ENCODE data around the gene TMEM185B. TPM values are rescaled to one million over a fixed set of nuclear protein-coding genes. Genes with fewer than 3 reads are reported as not detected.

Gene TMEM185B
- polyA plus RNA-seq, 1 donor from 2014 or later = 29.1 TPM

DNA sequence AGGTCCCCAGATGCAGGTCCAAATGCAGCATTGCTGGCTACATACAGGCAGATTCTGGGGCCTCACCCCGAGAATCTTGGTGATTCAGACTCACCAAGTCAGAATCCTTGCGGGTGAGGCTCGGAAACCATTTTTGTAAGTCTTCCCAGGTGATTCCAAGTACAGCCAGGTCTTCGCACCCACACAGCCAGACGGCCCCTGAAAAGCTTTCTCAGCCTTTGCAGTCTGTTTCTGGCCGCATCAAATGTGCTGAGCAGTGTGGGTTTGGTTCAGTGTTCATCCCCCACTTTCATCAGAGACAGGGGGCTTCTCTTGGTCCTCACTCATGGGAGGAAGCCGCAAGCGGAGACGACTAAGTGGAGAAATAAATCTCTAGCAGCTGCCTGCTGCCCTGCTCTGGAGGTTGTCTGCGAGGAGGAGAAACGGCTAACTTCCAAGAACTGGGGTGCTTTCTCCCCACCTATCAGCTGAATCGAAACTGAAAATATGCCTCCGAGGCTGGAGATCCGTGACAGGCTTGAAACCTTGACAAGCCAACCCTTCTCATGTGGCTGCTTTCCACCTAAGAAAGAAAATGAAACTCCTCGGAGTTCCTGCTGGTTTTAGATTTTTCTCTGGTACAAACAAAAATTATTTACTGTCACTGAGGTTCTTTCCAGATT is 8.9 kb upstream of the TMEM185B start:
- Mint-ChIP-seq H3K27ac (peak overlapping the region; percentile 82 to 95 (median 84)), H3K4me1 (peaks cover 19 to 32% (median 31%) of the 10 kb centered on the region in 3 donors), H3K36me3 (no peaks in the 10 kb centered on the region), H3K27me3 (no peaks in the 10 kb centered on the region), H3K4me3 (peak overlapping the region; percentile 89 to 96 (median 92)), H3K9me3 (peaks cover 0 to 3% (median 0%) of the 10 kb centered on the region in 3 donors)

DNA sequence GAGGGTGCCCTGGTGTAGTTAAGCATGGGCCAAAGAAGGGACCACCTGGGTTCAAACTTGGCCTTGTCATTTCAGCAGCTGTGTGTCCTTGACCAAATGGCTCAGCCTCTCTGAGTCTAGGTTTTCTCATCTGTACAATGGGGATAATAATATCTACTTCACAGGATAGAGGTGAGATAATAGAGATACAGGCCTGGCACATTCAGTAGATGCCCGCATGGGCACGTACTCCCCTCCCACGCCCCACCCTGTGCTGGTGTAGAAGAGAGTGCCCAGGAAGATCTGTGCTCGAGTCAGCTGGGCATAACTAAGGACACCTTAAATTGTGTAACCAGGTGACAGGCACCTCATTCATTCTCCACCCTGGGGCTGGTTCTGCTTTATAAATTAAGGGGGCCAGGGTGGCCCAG is 8.4 kb upstream of the TMEM185B start:
- Mint-ChIP-seq H3K4me1 (peaks cover 19 to 32% (median 31%) of the 10 kb centered on the region in 3 donors), H3K4me3 (peak overlapping the region; percentile 89 to 96 (median 92)), H3K9me3 (peaks cover 0 to 3% (median 0%) of the 10 kb centered on the region in 3 donors), H3K36me3 (no peaks in the 10 kb centered on the region), H3K27ac (peak overlapping the region; percentile 82 to 95 (median 84)), H3K27me3 (no peaks in the 10 kb centered on the region)

DNA sequence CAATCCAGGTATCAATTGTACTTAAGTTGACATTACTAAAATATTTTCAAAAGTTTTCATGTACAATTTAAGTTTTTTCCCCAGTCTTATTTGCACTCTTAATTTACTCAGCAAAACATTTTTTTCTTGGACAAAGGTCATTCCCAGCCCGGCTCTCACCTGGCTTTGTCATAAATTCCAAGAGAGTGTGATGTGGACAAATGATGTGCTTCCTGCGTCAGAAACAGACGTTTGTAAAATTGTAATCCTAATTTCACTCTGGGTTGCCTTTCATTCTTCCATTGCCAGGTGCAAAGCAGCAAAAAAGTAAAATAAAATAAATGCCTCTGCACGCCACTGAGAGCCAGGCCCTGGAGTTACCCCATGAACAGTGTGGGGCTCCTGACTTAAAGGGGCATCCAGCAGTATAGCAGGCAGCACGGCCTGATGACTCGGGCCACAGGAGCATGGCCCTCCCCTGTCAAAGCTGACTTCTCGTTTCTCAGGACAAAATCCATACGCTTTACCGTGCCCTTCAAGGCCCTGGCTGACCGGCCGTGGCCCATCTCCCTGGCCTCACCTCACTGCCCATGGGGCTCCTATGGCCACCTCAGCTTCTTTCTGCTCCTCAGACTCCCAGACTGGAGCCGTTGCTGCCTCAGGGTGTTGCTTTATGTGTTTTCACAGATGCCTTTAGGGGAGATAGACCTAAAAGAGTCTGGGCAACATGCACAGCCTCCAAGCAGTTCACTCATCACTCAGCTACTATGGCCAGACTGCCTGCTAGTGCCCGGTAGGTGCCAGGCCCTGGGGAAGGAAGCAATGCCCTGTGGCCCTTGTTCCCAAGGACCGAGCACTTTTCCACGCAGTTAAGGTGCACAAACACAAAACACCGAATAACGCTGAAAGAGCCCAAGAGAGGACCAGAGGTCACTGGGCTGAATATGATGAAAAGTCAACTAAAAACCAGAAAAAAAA is 7.6 kb upstream of the TMEM185B start:
- H3K27me3 Mint-ChIP-seq = no peaks in the 10 kb centered on the region
- peak overlapping the region in 2 of 3 donors; percentile 50 to 84 for H3K27ac Mint-ChIP-seq
- H3K4me3 Mint-ChIP-seq = peak overlapping the region; percentile 89 to 96 (median 92)
- H3K36me3 Mint-ChIP-seq = no peaks in the 10 kb centered on the region
- peaks cover 22 to 32% (median 31%) of the 10 kb centered on the region in 3 donors for H3K4me1 Mint-ChIP-seq
- H3K9me3 Mint-ChIP-seq = peaks cover 0 to 3% (median 0%) of the 10 kb centered on the region in 3 donors

DNA sequence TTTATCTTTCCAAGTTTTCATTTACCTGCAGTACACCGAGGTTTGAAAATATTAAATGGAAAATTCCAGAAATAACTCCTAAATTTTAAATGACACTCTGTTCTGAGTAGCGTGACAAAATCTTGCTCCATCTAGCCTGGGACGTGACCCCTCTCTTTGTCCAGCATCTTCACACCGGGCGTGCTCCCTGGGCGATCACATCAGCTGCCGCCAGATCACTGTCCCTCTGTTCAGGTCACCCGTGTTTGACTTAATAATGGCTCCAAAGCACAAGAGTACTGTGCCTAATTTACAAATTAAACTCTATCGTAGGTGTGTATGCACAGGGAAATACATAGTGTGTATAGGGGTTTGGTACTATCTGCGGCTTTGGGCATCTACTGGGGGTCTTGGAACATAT is 6.1 kb upstream of the TMEM185B start:
- H3K9me3 Mint-ChIP-seq = no peaks in the 10 kb centered on the region
- H3K27me3 Mint-ChIP-seq = no peaks in the 10 kb centered on the region
- H3K27ac Mint-ChIP-seq = no peak overlapping the region
- H3K4me1 Mint-ChIP-seq = peaks cover 27 to 36% (median 32%) of the 10 kb centered on the region in 3 donors
- peak overlapping the region in 2 of 4 donors; percentile 51 to 55 for H3K4me3 Mint-ChIP-seq
- no peaks in the 10 kb centered on the region for H3K36me3 Mint-ChIP-seq

DNA sequence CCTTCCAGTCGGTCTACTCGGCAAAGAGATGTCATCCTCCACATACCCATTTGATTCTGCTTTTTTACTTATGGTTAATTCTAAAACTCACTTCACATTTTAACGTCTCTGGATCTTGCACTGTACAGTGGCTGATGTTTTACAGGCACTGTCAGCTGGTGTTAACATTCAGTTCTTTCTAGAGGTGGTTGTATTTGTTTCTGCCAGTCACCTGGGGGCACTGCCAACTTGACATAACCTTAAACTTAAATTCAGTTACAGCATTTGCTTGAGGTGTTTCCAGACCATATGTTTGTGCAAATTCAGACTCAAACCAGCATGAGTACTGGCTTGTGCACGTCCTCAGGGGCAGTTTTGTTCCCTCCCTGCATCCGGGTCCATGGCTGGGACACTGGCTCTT is 5.3 kb upstream of the TMEM185B start:
- H3K36me3 Mint-ChIP-seq = no peaks in the 10 kb centered on the region
- H3K4me3 Mint-ChIP-seq = peak overlapping the region in 2 of 4 donors; percentile 54 to 55
- H3K27ac Mint-ChIP-seq = peak overlapping the region in 1 of 3 donors; percentile 12
- H3K27me3 Mint-ChIP-seq = no peaks in the 10 kb centered on the region
- peaks cover 28 to 41% (median 32%) of the 10 kb centered on the region in 3 donors for H3K4me1 Mint-ChIP-seq
- H3K9me3 Mint-ChIP-seq = no peaks in the 10 kb centered on the region

DNA sequence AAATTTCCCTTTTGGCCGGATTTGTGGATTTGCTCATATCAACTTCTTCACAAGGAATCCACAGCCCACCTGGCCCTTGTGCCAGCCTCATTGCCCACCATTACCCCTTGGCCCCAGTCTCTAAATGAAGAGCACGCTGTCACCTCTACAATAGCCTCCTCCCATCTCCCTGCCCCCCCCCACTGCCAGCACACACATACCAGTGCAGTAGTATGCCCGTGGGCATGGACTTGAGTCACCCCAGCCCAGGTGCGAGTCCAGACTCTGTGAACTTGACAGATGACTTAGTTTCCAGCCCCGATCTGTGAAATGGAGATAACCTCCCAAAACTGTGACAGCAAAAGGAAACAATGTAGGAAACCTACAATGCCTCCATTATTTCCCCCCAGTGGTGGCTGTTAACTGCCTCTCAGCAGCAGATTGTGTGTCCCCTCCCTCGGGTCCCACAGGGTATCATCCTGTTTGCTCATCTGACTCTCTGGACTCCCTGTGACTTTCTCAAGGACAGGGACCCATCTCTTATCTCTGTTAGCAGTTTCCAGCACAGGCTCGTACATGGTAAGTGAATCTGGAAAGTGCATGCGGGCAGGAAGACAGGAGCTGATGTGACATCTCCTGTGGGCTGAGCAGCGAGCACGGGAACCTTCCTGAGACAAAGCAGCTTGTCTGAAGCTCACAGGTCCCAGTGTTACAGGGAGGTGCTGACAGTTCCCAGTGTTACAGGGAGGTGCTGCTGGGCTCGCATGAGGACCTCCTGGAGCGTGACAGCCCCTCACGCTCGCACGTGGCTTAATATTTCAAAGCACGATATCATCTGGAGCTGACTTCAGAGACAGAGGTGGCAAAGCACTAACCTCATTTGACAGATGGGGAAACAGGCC is 4.2 kb upstream of the TMEM185B start:
- Mint-ChIP-seq H3K9me3 (no peaks in the 10 kb centered on the region), H3K4me1 (peaks cover 23 to 38% (median 26%) of the 10 kb centered on the region in 3 donors), H3K27me3 (no peaks in the 10 kb centered on the region), H3K36me3 (no peaks in the 10 kb centered on the region), H3K27ac (peak overlapping the region in 2 of 3 donors; percentile 50 to 80), H3K4me3 (peak overlapping the region in 1 of 4 donors; percentile 96)

DNA sequence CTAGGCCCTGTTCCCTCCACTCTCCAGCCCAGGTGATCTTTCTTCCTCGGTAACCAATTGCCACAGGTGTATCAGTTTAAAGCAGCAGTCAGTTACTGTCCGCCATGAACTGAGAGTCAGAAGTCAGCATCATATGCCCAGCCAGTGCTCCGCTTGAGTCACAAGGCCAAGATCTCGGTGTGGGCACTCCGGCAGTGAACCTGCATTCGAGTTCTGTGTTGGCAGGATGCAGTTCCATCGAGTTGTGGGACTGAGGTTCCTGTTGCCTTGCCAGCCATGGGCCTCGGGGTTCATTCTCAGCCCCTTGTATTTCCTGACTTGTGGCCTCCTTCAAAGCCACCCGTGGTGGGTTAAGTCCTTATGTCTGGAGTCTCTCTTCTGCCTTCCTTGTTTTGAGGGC is 3.1 kb upstream of the TMEM185B start:
- no peaks in the 10 kb centered on the region for H3K36me3 Mint-ChIP-seq
- H3K4me3 Mint-ChIP-seq = peak overlapping the region; percentile 21 to 96 (median 56)
- H3K27ac Mint-ChIP-seq = peak overlapping the region; percentile 50 to 97 (median 83)

DNA sequence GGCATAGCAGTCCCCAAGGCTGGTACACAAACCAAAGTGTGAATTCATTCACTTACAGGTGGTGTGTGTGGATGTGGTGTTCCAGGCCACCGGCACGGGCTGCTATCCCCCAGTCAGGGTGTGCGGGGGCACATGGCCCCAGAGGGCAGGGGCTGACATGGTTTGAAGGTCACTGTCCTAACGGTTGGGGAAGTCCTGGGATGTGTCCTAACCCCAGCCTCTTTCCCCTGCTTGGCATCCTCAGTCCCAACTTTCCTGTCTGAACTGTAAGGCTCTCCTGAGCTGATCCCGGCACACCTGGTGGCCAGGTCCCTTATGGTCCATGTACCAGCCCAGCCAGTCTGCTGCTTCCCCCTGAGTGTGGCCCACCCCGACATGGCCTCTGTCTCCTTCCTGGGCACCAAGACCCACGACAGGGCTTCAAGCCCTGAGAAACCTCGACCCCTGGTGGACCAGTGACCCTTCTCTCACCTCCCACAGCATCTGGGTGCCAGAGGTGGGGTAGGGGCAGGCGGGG is 2.4 kb upstream of the TMEM185B start:
- Mint-ChIP-seq H3K27me3 (no peaks in the 10 kb centered on the region), H3K4me1 (peaks cover 25 to 39% (median 34%) of the 10 kb centered on the region in 3 donors), H3K27ac (peak overlapping the region; percentile 46 to 97 (median 83)), H3K9me3 (no peaks in the 10 kb centered on the region), H3K36me3 (peaks cover 3% of the 10 kb centered on the region), H3K4me3 (peak overlapping the region in 2 of 4 donors; percentile 49 to 96)

More for the DNA sequence above, 3.1 kb upstream of the TMEM185B start:
- no peaks in the 10 kb centered on the region for H3K9me3 Mint-ChIP-seq
- H3K4me1 Mint-ChIP-seq = peaks cover 25 to 40% (median 35%) of the 10 kb centered on the region in 3 donors
- no peaks in the 10 kb centered on the region for H3K27me3 Mint-ChIP-seq

DNA sequence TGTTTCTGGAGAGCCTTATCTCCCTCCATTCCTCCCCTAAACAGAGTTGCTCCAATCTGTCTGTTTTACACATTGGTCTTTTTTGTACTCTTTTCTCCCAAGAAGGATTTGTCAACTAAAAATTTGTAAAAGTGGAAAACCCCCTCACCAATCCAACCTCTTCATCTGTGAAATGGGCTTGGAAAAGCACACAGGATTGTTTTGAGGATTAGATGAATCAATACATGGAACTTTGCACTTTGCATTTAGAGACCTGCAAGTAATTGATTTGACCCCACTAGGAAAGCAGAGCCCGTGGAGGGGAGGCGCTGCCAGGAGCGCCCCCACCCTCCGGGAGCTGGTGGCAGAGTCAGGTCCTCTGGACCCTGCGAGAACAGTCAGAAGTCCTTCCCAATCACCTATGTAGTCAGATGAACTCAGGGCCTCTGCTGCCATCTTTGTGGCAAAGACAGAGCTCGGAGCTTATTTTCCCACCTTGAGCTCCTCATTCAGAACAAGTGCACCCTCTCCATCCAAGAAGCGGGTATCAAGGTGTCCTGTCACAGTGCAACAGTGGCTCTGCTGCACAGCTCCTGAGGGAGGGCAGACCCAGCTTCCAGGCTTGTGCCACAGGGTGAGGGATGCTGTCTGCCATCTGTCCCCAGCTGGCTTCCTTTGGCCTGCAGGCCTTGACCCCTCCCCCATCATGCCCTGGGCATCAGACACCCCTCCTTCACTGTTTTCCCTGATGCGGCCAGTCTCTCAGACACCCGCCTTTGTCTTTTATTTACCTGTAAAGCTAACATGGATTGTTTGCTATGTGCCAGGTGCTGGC is 1.7 kb upstream of the TMEM185B start:
- Mint-ChIP-seq H3K27ac (peak overlapping the region in 2 of 3 donors; percentile 46 to 97), H3K9me3 (no peaks in the 10 kb centered on the region), H3K4me1 (peaks cover 23 to 35% (median 33%) of the 10 kb centered on the region in 3 donors), H3K27me3 (no peaks in the 10 kb centered on the region), H3K4me3 (peak overlapping the region in 3 of 4 donors; percentile 45 to 96 (median 87)), H3K36me3 (peaks cover 4% of the 10 kb centered on the region)

DNA sequence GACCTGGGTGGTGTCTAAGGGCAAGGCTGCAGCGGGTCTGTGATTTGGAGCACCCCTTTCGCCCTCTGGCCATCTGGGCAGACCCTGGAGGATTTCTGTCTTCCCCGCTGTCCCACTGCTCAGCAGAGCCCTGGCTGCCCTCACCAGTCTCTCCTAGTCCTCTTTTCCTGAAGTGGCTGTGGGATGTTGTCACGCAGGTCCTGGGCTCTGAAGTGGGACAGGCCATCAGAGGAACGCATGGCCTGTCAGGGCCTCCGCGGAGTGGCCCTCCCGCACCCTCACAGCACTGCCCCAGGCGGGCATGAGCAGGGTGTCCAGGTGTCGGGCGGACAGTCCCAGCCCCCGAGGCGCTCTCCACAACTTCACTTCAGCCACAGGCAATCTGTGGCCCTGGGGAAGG is 1.1 kb upstream of the TMEM185B start:
- Mint-ChIP-seq H3K36me3 (peaks cover 4% of the 10 kb centered on the region), H3K27me3 (no peaks in the 10 kb centered on the region), H3K9me3 (no peaks in the 10 kb centered on the region), H3K27ac (peak overlapping the region in 2 of 3 donors; percentile 86 to 97), H3K4me3 (peak overlapping the region; percentile 87 to 96 (median 96)), H3K4me1 (peaks cover 22 to 34% (median 31%) of the 10 kb centered on the region in 3 donors)

DNA sequence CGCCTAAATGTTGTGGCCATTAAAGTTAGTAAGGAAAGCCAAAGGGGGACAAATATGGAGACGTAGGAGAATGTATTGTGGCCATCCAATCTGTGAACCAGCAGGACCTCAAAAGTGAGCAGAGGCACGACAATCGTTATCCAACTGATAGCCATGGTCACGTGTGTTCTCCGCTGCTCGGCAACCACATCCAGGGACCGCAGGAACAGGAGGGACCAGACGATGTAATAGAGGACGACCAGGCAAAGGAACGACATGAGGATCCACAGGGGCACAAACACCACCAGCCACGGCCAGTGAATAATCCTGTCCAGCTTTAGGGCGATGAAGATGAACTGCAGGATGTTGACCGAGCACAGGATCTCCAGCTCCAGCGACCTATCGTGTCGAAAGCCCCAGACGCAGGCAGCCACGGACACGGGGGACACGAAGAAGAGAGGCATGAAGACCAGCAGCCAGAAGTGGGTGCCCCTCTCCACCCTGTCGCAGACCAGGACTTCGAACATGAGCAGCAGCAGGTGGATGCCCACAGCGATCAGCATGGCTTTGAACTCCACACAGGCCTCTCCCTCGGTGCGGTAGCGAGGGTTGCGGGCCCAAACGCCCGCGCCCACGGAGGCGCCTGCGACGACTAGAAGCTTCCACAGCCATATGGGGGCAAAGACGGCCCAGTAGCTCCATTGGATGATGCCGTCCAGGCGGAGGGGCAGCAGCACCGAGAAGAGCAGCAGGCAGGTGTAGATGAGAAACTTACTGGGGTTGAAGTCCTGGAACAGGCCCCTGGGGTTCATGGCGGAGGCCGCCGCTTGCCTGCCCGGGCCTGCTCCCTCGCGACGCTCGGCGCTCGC is 790 bp downstream of the TMEM185B start:
- Mint-ChIP-seq H3K4me3 (peak overlapping the region; percentile 79 to 96 (median 92)), H3K27me3 (no peaks in the 10 kb centered on the region), H3K36me3 (peaks cover 4% of the 10 kb centered on the region), H3K9me3 (no peaks in the 10 kb centered on the region), H3K27ac (peak overlapping the region; percentile 95 to 97 (median 97)), H3K4me1 (peaks cover 15 to 30% (median 29%) of the 10 kb centered on the region in 3 donors)

DNA sequence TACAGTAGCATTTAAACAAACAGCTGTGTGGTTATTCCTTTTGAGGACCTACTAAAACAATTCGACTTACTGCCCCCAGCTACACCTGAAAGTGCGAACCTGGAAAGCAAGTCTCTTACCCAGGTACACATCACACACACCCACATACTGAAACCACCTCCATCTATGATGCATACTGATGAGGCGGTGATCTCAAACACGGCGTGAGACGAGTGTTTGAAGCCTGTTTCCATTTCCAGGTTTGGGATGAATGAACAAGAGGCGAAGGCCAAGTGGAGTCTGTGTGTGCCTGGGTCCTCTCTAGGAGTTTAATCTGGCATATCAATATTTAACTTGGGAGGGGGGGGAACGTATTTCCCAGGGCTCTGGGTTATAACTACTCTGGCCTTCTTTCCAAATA is 1.6 kb downstream of the TMEM185B start:
- Mint-ChIP-seq H3K27ac (peak overlapping the region in 2 of 3 donors; percentile 97), H3K4me3 (peak overlapping the region; percentile 70 to 96 (median 80)), H3K36me3 (peaks cover 4% of the 10 kb centered on the region), H3K4me1 (peaks cover 15 to 30% (median 30%) of the 10 kb centered on the region in 3 donors), H3K27me3 (no peaks in the 10 kb centered on the region), H3K9me3 (no peaks in the 10 kb centered on the region)
